GM19193 (cell line): Measurements from ENCODE around the gene TEX22.

Source experiments
- POLR2A ChIP-seq: IDR thresholded peaks from 4 replicates; pipeline ENCODE4 v1.6.1; 2011; ENCODE audit not compliant: insufficient read depth, insufficient read length; ENCODE audit errors: extremely low read depth

The TEX22 gene

DNA sequence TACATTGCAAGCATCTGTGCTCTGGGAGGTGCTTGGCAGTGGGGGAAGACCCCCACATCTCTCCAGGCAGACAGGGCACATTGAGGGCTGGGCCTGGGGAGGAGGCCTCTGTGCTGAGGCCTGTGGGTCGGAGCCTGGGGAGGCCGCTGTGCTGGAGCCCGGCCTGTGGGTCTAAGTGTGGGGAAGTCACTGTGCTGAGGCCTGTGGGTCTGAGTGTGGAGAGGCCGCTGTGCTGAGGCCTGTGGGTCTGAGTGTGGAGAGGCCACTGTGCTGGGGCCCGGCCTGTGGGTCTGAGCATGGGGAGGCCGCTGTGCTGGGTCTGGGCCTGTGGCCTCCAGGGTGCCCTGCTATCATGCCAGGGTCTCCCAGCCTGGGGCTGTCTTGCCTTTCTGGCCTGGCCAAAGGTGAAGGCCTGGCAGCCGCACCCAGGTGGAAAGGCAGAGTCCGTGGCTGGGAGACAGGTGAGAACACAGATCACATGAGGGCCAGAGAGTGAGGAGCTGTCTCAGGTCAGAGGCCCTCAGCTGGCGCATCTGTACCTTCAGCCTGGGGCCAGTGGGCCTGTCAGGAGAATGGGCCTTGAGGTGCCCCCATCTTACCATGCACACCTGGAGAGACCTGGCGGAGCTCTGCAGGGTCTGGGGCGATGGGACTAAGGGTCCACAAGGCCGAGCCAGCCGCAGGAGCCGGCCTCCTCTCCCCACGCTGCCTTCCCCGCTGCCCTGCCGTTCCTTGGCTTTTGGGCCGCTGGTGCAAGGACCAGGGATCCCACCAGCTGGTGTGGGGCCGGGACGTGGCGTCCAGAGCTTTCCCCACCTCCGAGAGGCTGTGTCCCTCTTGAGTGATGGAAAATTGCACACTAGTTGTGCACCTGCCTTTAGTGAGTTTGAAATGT is 57.7 kb downstream of the TEX22 start:
- TF ChIP-seq POLR2A, result no peak

DNA sequence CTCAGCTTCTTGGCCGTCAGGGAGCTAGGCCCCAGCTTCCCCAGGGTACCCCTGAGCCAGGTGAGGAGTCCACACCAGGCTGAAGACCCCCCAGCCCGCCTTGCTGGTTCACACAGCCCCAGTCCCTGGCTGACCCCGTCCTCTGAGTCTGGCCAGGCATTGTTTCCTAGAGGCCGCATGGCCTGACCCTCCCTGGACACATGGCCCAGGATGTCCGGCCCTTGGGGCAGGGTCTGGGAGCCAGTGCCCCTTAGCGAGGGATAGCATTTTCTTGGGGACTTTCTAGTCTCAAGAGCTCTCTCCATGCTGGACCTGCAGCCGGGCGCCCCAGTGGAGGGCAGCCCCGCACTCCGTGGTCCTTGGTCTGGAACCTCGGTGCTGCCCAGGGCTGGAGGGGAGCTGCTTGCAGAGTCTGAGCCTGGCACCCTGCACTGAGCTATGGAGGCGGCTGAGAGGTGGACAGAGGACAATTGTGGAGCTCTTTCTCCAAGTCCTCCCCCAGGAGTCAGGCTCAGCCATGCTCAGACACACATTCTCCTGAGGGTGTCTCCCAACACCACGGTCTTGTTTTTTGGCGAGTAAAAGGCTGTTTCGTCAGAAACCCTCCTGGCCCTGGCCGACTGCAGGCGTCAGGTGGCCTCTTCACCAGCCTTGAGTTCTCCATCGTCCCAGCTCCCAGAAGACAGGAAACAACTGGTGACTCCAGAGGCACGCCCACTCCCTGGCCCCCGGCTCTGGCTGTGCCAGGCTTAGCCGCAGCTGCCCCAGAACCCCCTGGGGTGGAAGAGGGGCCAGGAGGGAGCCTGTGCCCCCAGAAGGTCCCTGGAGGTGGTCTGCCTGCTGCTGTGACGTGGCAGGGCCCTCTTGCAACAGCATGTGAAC is 58.6 kb downstream of the TEX22 start:
- TF ChIP-seq POLR2A, result no peak

DNA sequence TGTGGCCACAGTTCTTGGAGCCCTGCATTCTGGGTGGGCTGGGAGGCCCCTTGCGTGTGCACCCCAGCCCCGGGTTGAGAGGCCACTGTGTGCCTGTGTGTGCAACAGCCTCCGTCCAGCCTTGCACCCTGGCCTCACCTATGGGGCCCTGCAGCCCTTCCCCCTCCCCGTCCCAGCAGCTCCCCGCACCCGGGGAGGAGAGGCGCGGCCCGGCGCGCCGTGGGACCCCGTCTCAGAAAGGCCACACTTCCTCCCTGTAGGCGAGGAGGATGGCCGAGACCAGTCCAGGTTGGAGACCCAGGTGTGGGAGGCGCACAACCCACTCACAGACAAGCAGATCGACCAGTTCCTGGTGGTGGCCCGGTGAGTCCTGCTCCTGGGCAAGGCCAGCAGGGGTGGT is 59.7 kb downstream of the TEX22 start:
- TF ChIP-seq POLR2A, result no peak

DNA sequence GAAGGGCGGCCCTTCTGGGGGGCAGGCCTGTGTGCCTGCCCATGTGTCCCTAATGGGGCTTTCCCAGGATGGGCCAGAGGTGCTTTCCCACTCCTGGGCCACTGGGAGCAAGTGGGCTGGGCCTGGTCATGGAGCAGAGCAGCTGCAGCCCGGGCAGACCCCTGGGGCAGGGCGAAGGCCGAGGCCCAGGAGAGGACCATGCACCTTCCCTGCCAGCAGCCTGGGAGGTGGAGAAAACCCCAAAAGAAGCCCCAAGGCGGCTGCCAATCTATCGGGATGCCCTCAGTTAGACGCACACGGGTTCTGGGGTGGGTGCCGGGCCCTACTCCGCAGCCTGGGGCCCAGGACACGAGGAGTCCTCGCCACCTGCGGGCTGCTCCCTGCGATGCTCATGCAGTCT is 60.2 kb downstream of the TEX22 start:
- no peak for TF ChIP-seq POLR2A

DNA sequence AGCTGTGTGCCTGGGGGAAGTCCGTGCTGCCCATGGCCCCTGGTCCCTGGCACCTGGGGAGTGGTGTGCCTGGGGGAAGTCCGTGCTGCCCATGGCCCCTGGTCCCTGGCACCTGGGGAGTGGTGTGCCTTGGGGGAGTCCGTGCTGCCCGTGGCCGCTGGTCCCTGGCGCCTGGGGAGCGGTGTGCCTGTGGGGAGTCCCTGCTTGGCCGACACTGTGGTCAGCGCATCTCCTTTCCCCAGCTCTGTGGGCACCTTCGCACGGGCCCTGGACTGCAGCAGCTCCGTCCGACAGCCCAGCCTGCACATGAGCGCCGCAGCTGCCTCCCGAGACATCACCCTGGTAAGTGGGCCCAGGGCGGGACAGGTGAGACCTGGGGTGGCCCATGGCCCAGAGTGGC is 61.8 kb downstream of the TEX22 start:
- no peak for TF ChIP-seq POLR2A

DNA sequence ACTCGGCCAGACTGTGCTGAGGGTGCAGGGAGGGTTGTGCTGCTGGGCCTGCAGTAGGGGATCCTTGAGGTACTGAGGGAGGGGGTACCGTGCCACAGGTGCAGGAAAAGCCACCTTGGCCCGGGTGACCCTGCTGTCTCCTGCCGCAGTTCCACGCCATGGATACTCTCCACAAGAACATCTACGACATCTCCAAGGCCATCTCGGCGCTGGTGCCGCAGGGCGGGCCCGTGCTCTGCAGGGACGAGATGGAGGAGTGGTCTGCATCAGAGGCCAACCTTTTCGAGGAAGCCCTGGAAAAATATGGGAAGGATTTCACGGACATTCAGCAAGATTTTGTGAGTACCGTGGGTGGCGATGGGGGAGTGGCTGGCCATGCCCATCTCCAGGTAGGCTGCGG is 62.3 kb downstream of the TEX22 start:
- no peak for TF ChIP-seq POLR2A

DNA sequence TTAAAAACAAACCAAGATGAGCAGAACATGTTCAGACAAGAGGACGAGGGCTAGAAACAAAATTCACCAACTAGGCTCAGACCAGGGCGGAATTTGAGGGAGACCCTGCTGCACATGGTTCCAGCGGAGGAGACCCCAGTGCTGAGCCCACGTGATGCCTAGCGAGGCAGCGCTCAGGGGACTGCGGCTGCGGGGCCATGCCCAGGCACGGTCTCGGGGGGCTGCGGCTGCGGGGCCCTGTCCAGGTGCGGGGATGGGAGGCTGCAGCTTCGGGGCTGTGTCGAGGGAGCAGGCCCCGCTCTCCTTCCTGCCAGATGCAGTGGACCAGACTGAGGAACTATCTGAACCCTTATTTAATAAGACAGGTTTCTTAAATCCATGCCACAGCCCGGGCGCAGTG is 63.6 kb downstream of the TEX22 start:
- no peak for TF ChIP-seq POLR2A
